ENCODE data around the gene ALKBH6. TPM values are rescaled to one million over a fixed set of nuclear protein-coding genes. Genes with fewer than 3 reads are reported as not detected.

ALKBH6 gene
- total and polyA plus RNA-seq, 9 of the 15 experiments (the other 6 are each of a cell fraction or from before 2014, with no cell fraction given): 0.67 to 62.0 (median 34.5) TPM

DNA sequence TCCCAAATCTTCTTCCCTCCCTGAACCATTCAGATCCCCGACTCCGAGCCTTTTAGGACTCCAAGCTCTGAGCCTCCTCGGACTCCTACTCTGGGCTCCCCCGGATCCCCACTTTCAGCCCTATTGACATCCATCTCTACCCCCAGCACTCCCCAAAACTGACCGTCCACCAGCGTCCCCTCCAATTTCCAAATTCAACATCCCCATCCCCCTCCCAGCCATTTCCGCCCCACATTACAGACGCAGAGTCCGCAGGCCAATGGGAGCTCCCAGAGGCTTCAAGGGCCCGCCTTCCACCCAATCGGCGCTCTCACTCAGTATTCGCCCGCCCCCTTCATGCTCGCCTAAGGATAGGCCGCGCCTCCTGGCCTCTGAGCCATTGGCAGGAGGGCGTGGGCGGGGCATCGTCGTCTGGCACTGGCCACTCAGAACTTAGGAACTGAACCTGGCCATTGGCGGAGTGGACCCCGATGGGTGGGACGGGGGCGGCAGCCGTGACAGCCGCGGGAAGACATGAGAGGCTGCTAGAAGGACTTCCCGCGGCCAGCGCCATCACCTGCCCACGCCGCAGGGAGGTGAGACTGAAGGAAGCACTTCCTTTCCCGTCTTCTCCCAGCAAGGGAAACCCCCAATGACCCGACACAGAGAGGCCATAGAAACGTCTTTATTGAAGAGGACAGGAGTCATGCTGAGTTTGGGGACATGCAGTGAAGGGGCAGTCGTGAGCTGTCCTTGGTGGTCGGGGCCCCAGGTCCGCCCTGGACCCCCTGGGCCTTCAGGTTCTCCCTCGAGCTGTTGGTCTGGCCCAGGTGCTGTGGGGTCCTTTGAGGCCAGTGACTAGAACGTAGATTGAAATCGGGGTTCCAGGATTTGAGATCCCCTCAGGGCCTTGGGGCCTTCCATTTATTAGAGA is at the start of gene ALKBH6 (continued):
- TF ChIP-seq MAFF (IDR thresholded peaks at IDR 0.05; ENCODE audit: low read length): no peak
- TF ChIP-seq, protein P1, sequence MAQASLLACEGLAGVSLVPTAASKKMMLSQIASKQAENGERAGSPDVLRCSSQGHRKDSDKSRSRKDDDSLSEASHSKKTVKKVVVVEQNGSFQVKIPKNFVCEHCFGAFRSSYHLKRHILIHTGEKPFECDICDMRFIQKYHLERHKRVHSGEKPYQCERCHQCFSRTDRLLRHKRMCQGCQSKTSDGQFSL (CRISPR knock-in tag; IDR thresholded peaks at IDR 0.05): no peak
- TF ChIP-seq, protein P1 (tag; IDR thresholded peaks at IDR 0.05): no peak
- TF ChIP-seq ZNF57 (CRISPR knock-in tag; IDR thresholded peaks at IDR 0.05): no peak
- TF ChIP-seq JUNB (CRISPR knock-in tag; conservative IDR thresholded peaks at IDR 0.05): no peak
- TF ChIP-seq GABPA (tag; conservative IDR thresholded peaks at IDR 0.05; ENCODE audit: low read depth): peak; percentile 76
- TF ChIP-seq FOXK1 (CRISPR knock-in tag; IDR thresholded peaks at IDR 0.05; ENCODE audit: borderline replicate concordance): no peak
- no peak for TF ChIP-seq PRMT5 (CRISPR knock-in tag; IDR thresholded peaks at IDR 0.05)
- no peak for TF ChIP-seq ZNF766 (CRISPR knock-in tag; conservative IDR thresholded peaks at IDR 0.05)
- TF ChIP-seq, protein P2, sequence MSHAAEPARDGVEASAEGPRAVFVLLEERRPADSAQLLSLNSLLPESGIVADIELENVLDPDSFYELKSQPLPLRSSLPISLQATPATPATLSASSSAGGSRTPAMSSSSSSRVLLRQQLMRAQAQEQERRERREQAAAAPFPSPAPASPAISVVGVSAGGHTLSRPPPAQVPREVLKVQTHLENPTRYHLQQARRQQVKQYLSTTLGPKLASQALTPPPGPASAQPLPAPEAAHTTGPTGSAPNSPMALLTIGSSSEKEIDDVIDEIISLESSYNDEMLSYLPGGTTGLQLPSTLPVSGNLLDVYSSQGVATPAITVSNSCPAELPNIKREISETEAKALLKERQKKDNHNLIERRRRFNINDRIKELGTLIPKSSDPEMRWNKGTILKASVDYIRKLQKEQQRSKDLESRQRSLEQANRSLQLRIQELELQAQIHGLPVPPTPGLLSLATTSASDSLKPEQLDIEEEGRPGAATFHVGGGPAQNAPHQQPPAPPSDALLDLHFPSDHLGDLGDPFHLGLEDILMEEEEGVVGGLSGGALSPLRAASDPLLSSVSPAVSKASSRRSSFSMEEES (CRISPR knock-in tag; IDR thresholded peaks at IDR 0.05): no peak
- TF ChIP-seq KAT8 (IDR thresholded peaks at IDR 0.05; ENCODE audit: low read depth): no peak
- TF ChIP-seq TCF3 (CRISPR knock-in tag; IDR thresholded peaks at IDR 0.05): no peak
- TF ChIP-seq GABPB2 (CRISPR knock-in tag; conservative IDR thresholded peaks at IDR 0.05): no peak
- TF ChIP-seq CBFB (CRISPR knock-in tag; IDR thresholded peaks at IDR 0.05): no peak
- TF ChIP-seq, protein P3, sequence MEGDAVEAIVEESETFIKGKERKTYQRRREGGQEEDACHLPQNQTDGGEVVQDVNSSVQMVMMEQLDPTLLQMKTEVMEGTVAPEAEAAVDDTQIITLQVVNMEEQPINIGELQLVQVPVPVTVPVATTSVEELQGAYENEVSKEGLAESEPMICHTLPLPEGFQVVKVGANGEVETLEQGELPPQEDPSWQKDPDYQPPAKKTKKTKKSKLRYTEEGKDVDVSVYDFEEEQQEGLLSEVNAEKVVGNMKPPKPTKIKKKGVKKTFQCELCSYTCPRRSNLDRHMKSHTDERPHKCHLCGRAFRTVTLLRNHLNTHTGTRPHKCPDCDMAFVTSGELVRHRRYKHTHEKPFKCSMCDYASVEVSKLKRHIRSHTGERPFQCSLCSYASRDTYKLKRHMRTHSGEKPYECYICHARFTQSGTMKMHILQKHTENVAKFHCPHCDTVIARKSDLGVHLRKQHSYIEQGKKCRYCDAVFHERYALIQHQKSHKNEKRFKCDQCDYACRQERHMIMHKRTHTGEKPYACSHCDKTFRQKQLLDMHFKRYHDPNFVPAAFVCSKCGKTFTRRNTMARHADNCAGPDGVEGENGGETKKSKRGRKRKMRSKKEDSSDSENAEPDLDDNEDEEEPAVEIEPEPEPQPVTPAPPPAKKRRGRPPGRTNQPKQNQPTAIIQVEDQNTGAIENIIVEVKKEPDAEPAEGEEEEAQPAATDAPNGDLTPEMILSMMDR (IDR thresholded peaks at IDR 0.05 in 2 of 3, conservative IDR thresholded peaks at IDR 0.05 in 1 of 3; ENCODE audit: insufficient read depth in 2 of 3, low read depth in 1 of 3, low read length in 3 of 3): no peak
- no peak for TF ChIP-seq CBFA2T3 (IDR thresholded peaks at IDR 0.05)
- TF ChIP-seq NRF1 (conservative IDR thresholded peaks at IDR 0.05 in 1 of 2, IDR thresholded peaks at IDR 0.05 in 1 of 2): peak; percentile 79 to 82
- no peak for TF ChIP-seq ESRRB (CRISPR knock-in tag; IDR thresholded peaks at IDR 0.05; ENCODE audit: borderline replicate concordance)
- no peak for TF ChIP-seq KLF1 (tag; IDR thresholded peaks at IDR 0.05)
- no peak for TF ChIP-seq NCOA4 (IDR thresholded peaks at IDR 0.05; ENCODE audit: partially characterized antibody)
- TF ChIP-seq SREBF1 (IDR thresholded peaks at IDR 0.05; ENCODE audit: borderline replicate concordance, low read depth, low read length): no peak
- no peak for TF ChIP-seq ESRRA (IDR thresholded peaks at IDR 0.05; ENCODE audit: borderline replicate concordance, low read depth)
- TF ChIP-seq POLR2AphosphoS2 (IDR thresholded peaks at IDR 0.05; ENCODE audit: low read length): no peak
- TF ChIP-seq GATAD2B (IDR thresholded peaks at IDR 0.05; ENCODE audit: borderline replicate concordance): no peak

All from K562 (cell line).